SK-N-SH (cell line): ENCODE data around the gene RIPK4. TPM values are rescaled to one million over a fixed set of nuclear protein-coding genes. Genes with fewer than 3 reads are reported as not detected.

Source experiments
- CTCF ChIA-PET: fragments of 300-600, 350-600 bp; formaldehyde crosslinking; extraction: SDS; loops from one replicate; lab custom pipeline; 2021; lab: Yijun Ruan, JAX
- POLR2A ChIA-PET: fragments of 350-600 bp; sonication (Branson Sonifier 250); formaldehyde crosslinking; extraction: SDS; loops from one replicate; lab custom pipeline; 2020; ENCODE audit warnings: antibody characterized with exemption, inconsistent platforms; lab: Yijun Ruan, JAX
- DNase-seq: peaks from one replicate; pipeline ENCODE4 v3.0.0; 2012
- H2AFZ ChIP-seq: fragments of 200-600 bp; sonication (generic); 2 replicates; pipeline ENCODE4 v1.8.1; 2016; ENCODE audit warnings: antibody characterized with exemption, mild to moderate bottlenecking, low read depth
- H3F3A ChIP-seq: fragments of 200-600 bp; sonication (generic); replicated peaks from 2 replicates; pipeline ENCODE3; 2016; ENCODE audit warnings: antibody characterized with exemption, mild to moderate bottlenecking; ENCODE audit not compliant: insufficient read depth
- H3K27ac ChIP-seq, 2 experiments: fragments of 200-500 bp in 1 of 2; fragments of 200-600 bp in 1 of 2; sonication (Bioruptor generic) in 1 of 2; sonication (generic), shearing (Covaris generic) in 1 of 2; 2 replicates each; pipeline versions ENCODE4 v1.5.1 to v1.6.1; 2014 to 2016; ENCODE audit warnings: low read depth in 2 of 2, inconsistent platforms in 1 of 2, low read length in 1 of 2, mild to moderate bottlenecking in 1 of 2, mixed read lengths in 1 of 2
- H3K27me3 ChIP-seq: fragments of 200-600 bp; sonication (generic), shearing (Covaris generic); 2 replicates; pipeline ENCODE4 v1.6.1; 2016; ENCODE audit warnings: mixed run types; ENCODE audit not compliant: insufficient read depth
- H3K36me3 ChIP-seq, 2 experiments: fragments of 200-500 bp in 1 of 2; fragments of 200-600 bp in 1 of 2; sonication (Bioruptor generic) in 1 of 2; sonication (generic) in 1 of 2; replicated peaks in 1 of 2; 2 replicates each; pipeline versions ENCODE3 to v1.5.1; 2014 to 2016; ENCODE audit warnings: low read length in 1 of 2, mild to moderate bottlenecking in 1 of 2; ENCODE audit not compliant: insufficient read depth in 2 of 2, control insufficient read depth in 1 of 2
- H3K4me1 ChIP-seq, 2 experiments: fragments of 200-500 bp in 1 of 2; fragments of 200-600 bp in 1 of 2; sonication (Bioruptor generic) in 1 of 2; sonication (generic), shearing (Covaris generic) in 1 of 2; 2 replicates each; pipeline versions ENCODE4 v1.5.1 to v1.6.1; 2014 to 2016; ENCODE audit warnings: low read depth in 1 of 2, low read length in 1 of 2, mixed run types in 1 of 2; ENCODE audit not compliant: insufficient read depth in 2 of 2, control insufficient read depth in 1 of 2
- H3K4me2 ChIP-seq: fragments of 200-600 bp; sonication (generic), shearing (Covaris generic); 2 replicates; pipeline ENCODE4 v1.6.1; 2017; ENCODE audit warnings: mixed run types
- H3K4me3 ChIP-seq, 2 experiments: fragments of 200-500 bp in 1 of 2; fragments of 200-600 bp in 1 of 2; sonication (Bioruptor generic) in 1 of 2; sonication (generic), shearing (Covaris generic) in 1 of 2; 2 replicates each; pipeline versions ENCODE4 v1.5.1 to v1.8.1; 2014 to 2016; ENCODE audit warnings: low read depth in 2 of 2, inconsistent platforms in 1 of 2, low read length in 1 of 2, mild to moderate bottlenecking in 1 of 2, mixed read lengths in 1 of 2, moderate library complexity in 1 of 2
- H3K79me2 ChIP-seq: fragments of 200-600 bp; sonication (generic); 2 replicates; pipeline ENCODE4 v1.8.1; 2017; ENCODE audit warnings: mild to moderate bottlenecking; ENCODE audit not compliant: insufficient read depth
- H3K9ac ChIP-seq: fragments of 200-600 bp; sonication (generic); 2 replicates; pipeline ENCODE4 v1.6.1; 2017; ENCODE audit warnings: mixed run types
- H3K9me2 ChIP-seq: fragments of 200-600 bp; sonication (generic); 2 replicates; pipeline ENCODE4 v1.6.1; 2017; ENCODE audit warnings: mixed run types
- H3K9me3 ChIP-seq: fragments of 200-600 bp; sonication (generic); 2 replicates; pipeline ENCODE4 v1.6.1; 2017; ENCODE audit warnings: mixed run types, mild to moderate bottlenecking, moderate library complexity
- H4K20me1 ChIP-seq: fragments of 200-600 bp; sonication (generic); 2 replicates; pipeline ENCODE4 v1.6.1; 2017; ENCODE audit warnings: mild to moderate bottlenecking, mixed run types; ENCODE audit not compliant: insufficient read depth
- CHD2 ChIP-seq: fragments of 150-350 bp; IDR thresholded peaks from 2 replicates; pipeline ENCODE4 v1.6.1; 2018; ENCODE audit warnings: low read length; ENCODE audit not compliant: partially characterized antibody
- ELF1 ChIP-seq: IDR thresholded peaks from 2 replicates; pipeline ENCODE4 v1.4.0; 2012
- FOSL2 ChIP-seq: IDR thresholded peaks from 2 replicates; pipeline ENCODE4 v1.4.0; 2012; ENCODE audit warnings: low read depth, mild to moderate bottlenecking, moderate library complexity, borderline replicate concordance
- GABPA ChIP-seq: IDR thresholded peaks from 2 replicates; pipeline ENCODE4 v1.4.0; 2012; ENCODE audit warnings: low read depth, mild to moderate bottlenecking
- GATA2 ChIP-seq: sonication (generic); formaldehyde crosslinking; IDR thresholded peaks from 2 replicates; pipeline ENCODE4 v1.5.0; 2020; ENCODE audit warnings: mild to moderate bottlenecking, missing genetic modification reagents
- JUND ChIP-seq: IDR thresholded peaks from 2 replicates; pipeline ENCODE4 v1.4.0; 2012
- MEF2A ChIP-seq: IDR thresholded peaks from 2 replicates; pipeline ENCODE4 v1.4.0; 2012; ENCODE audit warnings: low read depth, borderline replicate concordance
- NFIC ChIP-seq: IDR thresholded peaks from 2 replicates; pipeline ENCODE4 v1.4.0; 2012; ENCODE audit warnings: borderline replicate concordance
- POLR2AphosphoS5 ChIP-seq: IDR thresholded peaks from 2 replicates; pipeline ENCODE4 v1.6.1; 2012; ENCODE audit warnings: low read depth, low read length
- RAD21 ChIP-seq: IDR thresholded peaks from 2 replicates; pipeline ENCODE4 v1.6.1; 2012; ENCODE audit warnings: mild to moderate bottlenecking, low read length
- RFX5 ChIP-seq: IDR thresholded peaks from 2 replicates; pipeline ENCODE4 v1.6.1; 2012; ENCODE audit warnings: mild to moderate bottlenecking, improper control_type of control experiment, low read length
- RXRA ChIP-seq: IDR thresholded peaks from 2 replicates; pipeline ENCODE4 v1.4.0; 2012; ENCODE audit warnings: low read depth, mild to moderate bottlenecking, borderline replicate concordance
- SIN3A ChIP-seq: IDR thresholded peaks from 2 replicates; pipeline ENCODE4 v1.6.1; 2012; ENCODE audit warnings: low read depth, mild to moderate bottlenecking, low read length, moderate library complexity, borderline replicate concordance
- SMC3 ChIP-seq: IDR thresholded peaks from 2 replicates; pipeline ENCODE4 v1.6.1; 2012; ENCODE audit warnings: low read depth, low read length, improper control_type of control experiment
- TCF12 ChIP-seq: IDR thresholded peaks from 2 replicates; pipeline ENCODE4 v1.4.0; 2012
- YY1 ChIP-seq: IDR thresholded peaks from 2 replicates; pipeline ENCODE4 v1.4.0; 2012; ENCODE audit warnings: low read depth, mild to moderate bottlenecking
- WGBS: methylation state at CpG from one replicate; pipeline ENCODE4 v1.1.6; 2017; ENCODE audit warnings: low lambda C conversion rate; 5-methylcytosine and 5-hydroxymethylcytosine counted together
- polyA plus RNA-seq, 3 experiments: library from polyadenylated mRNA; depleted of rRNA; stranded (reverse); fragments of >200 nt; gene quantifications; 2 replicates each; pipeline ENCODE4 v1.2.3, GENCODE V29; 2012
- TF ChIP-seq, protein P1 (sequence below): fragments of 200-600 bp; sonication (generic); IDR thresholded peaks from 2 replicates; pipeline ENCODE4 v1.6.1; 2017; ENCODE audit warnings: antibody characterized with exemption, mild to moderate bottlenecking, moderate library complexity
- TF ChIP-seq, protein P2 (sequence below): fragments of 150-350 bp; IDR thresholded peaks from 2 replicates; pipeline ENCODE4 v1.6.1; 2016; ENCODE audit warnings: mild to moderate bottlenecking, low read depth, low read length
- TF ChIP-seq, protein P3 (sequence below): IDR thresholded peaks from 2 replicates; pipeline ENCODE4 v1.4.0; 2012; ENCODE audit warnings: low read depth, borderline replicate concordance
- TF ChIP-seq, protein P4 (sequence below): fragments of 150-350 bp; IDR thresholded peaks from 2 replicates; pipeline ENCODE4 v1.6.1; 2017; ENCODE audit warnings: antibody characterized with exemption, low read length, low read depth, borderline replicate concordance

The RIPK4 gene
- polyA plus RNA-seq, 1 of the 3 experiments (the other 2 are of a cell fraction) = 11.0 TPM

DNA sequence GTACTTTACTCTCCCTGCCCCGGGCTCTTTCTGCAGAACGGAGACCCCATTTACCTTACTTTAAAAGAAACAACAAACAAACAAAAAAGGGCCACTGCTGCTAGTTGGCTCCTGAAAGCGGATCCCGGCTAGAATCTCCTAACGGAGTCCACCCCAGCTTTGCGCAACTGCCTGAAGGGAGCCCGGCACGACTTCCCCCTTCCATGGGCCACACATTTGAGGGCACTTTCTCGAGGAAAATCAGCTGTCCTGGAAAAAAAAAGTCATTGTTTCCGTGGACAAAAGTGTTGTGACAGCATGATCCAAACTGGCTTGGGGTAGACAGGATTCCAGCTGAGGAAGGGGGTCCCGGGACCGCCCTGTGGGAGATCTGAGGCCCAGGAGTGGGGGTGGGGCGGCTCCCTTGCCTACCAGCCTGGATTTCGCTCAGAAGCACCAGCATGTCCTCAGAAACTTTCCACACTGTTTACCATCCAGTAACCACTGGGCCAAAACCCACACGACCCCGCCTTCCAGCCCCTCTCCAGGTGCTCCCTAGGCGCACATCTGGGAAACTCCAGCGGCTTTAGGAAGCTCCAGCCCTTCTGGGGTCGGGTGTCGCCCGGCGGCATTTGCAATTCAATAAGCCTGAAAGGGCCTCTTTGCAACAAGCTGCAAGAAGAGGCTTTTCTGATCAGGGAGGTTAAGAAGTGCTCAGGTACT lies 4.8 kb downstream of the RIPK4 start:
- peak overlapping the region; percentile 63 for H2AFZ ChIP-seq
- no peaks in the 10 kb centered on the region for H3K9me2 ChIP-seq
- 53% methylated on average over 15 of the region's 22 CpGs for WGBS
- CTCF ChIA-PET = interaction anchor here (1.4 to 2.0 kb wide), 3 partner anchors 15 to 149 kb away, joined by 4 to 10 read pairs (median 6); no protein-coding TSS in a partner anchor
- no peak overlapping the region for H3K4me3 ChIP-seq
- H3K9ac ChIP-seq = no peak overlapping the region
- peaks cover 0 to 10% of the 10 kb centered on the region in 2 experiments; a peak in 2 of 4 replicates for H3K4me1 ChIP-seq
- peak overlapping the region; percentile 33; the same call in 1 of the 2 replicates for H3K4me2 ChIP-seq
- H3F3A ChIP-seq = no peaks in the 10 kb centered on the region
- no peaks in the 10 kb centered on the region for H3K9me3 ChIP-seq
- H3K79me2 ChIP-seq = peaks cover 16% of the 10 kb centered on the region; the same call in 1 of the 2 replicates
- DNase-seq = no peak
- TF ChIP-seq RFX5 (no peak), FOSL2 (no peak), JUND (no peak), GABPA (no peak), TCF12 (no peak), ELF1 (no peak), CHD2 (no peak), MEF2A (no peak), YY1 (no peak), GATA2 (CRISPR knock-in tag) (no peak), SIN3A (no peak), RXRA (no peak), SMC3 (no peak), POLR2AphosphoS5 (no peak), RAD21 (no peak), NFIC (no peak)
- TF ChIP-seq, protein P1, sequence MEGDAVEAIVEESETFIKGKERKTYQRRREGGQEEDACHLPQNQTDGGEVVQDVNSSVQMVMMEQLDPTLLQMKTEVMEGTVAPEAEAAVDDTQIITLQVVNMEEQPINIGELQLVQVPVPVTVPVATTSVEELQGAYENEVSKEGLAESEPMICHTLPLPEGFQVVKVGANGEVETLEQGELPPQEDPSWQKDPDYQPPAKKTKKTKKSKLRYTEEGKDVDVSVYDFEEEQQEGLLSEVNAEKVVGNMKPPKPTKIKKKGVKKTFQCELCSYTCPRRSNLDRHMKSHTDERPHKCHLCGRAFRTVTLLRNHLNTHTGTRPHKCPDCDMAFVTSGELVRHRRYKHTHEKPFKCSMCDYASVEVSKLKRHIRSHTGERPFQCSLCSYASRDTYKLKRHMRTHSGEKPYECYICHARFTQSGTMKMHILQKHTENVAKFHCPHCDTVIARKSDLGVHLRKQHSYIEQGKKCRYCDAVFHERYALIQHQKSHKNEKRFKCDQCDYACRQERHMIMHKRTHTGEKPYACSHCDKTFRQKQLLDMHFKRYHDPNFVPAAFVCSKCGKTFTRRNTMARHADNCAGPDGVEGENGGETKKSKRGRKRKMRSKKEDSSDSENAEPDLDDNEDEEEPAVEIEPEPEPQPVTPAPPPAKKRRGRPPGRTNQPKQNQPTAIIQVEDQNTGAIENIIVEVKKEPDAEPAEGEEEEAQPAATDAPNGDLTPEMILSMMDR = no peak
- TF ChIP-seq, protein P2, sequence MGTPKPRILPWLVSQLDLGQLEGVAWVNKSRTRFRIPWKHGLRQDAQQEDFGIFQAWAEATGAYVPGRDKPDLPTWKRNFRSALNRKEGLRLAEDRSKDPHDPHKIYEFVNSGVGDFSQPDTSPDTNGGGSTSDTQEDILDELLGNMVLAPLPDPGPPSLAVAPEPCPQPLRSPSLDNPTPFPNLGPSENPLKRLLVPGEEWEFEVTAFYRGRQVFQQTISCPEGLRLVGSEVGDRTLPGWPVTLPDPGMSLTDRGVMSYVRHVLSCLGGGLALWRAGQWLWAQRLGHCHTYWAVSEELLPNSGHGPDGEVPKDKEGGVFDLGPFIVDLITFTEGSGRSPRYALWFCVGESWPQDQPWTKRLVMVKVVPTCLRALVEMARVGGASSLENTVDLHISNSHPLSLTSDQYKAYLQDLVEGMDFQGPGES = no peak
- TF ChIP-seq, protein P3, sequence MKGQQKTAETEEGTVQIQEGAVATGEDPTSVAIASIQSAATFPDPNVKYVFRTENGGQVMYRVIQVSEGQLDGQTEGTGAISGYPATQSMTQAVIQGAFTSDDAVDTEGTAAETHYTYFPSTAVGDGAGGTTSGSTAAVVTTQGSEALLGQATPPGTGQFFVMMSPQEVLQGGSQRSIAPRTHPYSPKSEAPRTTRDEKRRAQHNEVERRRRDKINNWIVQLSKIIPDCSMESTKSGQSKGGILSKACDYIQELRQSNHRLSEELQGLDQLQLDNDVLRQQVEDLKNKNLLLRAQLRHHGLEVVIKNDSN = no peak
- TF ChIP-seq, protein P4, sequence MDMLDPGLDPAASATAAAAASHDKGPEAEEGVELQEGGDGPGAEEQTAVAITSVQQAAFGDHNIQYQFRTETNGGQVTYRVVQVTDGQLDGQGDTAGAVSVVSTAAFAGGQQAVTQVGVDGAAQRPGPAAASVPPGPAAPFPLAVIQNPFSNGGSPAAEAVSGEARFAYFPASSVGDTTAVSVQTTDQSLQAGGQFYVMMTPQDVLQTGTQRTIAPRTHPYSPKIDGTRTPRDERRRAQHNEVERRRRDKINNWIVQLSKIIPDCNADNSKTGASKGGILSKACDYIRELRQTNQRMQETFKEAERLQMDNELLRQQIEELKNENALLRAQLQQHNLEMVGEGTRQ = no peak
- POLR2A ChIA-PET = no interaction called here
- peak overlapping the region in 1 of 2 experiments; percentile 31; a peak in 1 of 4 replicates for H3K27ac ChIP-seq
- no peaks in the 10 kb centered on the region for H3K36me3 ChIP-seq
- no peaks in the 10 kb centered on the region for H3K27me3 ChIP-seq
- no peaks in the 10 kb centered on the region for H4K20me1 ChIP-seq
